NCI-H146 treated with DMSO at 0.1 percent for 48 hours (cell line): Measurements from ENCODE around the gene ZSCAN9.

Experiments used
- DNase-seq: peaks from one replicate; lab custom pipeline; 2025; ENCODE audit not compliant: unreplicated experiment; lab: John Stamatoyannopoulos, UW

Gene ZSCAN9

DNA sequence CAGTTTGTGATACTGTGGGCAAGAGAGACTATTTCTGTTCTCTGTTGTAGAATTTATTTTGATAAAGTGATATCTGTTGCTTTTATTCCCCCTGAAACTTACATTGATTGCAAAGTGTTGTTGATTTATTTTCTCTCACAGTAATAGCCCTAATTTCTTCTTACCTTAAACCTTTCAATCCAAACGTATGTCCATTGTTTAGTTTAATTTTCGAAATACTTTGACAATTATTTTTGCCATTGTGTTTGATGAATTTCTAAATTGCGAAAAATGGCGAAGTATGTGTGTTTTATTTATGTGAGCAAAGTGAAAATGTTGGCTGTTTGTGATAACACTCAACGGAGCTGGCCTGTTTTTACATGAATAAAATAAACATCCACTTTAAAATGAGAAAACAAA is 41.5 kb downstream of the ZSCAN9 start:
- DNase-seq = no peak

DNA sequence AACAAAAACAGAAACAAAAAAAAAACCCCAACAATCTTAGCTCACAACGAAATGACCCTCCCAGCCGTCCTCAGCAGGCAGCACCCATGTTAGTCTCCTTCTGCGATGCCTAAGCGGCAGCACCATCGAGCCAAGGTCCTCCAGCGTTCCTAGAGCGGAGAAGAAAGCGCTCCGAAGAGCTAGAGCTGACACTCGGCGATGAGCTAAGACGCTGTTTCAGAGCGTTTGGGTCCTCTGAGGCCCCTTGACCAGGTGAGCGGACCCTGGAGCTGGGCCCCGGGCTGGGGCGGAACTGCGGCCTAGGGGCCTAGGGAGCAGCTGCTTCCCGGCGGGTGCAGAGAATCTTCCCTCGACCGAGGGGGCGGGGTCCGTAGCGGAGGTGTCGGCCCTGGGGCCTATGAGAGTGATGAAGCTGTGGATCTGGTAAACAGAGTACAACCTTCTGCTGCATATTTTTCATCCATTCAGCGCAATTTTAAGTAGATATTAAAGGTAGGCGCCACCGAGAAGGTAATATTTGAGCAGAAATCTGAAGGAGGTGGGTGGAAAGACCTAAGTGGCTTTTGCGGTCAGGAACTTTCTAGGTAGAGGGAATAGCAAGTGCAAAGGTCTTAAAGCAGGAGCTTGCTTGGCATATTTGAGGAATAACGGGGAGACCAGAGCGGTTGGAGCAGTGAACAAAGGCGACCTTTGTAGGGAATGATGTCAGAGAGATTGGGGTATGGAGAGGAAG is 42.1 kb downstream of the ZSCAN9 start, which contains the start of gene ZSCAN26:
TSS of gene ZSCAN26 (plus strand) at position 182 of the 733 bp plus-strand sequence. CDS start 4,777 bp downstream, outside the sequence.
- peak; percentile 62 for DNase-seq

DNA sequence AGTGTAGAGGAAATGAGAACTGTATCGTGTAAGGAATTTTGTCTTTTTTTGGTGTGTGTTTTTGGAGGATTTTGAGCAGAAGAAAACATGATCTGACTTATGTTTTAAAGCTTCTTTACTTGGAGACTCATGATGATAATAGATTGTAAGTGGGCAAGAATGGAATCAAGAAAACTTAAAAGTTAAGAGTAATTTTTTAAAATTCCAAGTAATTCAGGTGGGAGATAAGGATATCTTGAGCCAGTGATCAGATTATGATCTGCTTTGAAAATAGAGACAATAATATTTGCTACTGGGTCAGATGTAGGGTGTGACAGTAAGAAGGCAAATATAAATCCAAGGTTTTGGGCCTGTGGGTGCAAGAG is 42.6 kb downstream of the ZSCAN9 start:
- DNase-seq = no peak

DNA sequence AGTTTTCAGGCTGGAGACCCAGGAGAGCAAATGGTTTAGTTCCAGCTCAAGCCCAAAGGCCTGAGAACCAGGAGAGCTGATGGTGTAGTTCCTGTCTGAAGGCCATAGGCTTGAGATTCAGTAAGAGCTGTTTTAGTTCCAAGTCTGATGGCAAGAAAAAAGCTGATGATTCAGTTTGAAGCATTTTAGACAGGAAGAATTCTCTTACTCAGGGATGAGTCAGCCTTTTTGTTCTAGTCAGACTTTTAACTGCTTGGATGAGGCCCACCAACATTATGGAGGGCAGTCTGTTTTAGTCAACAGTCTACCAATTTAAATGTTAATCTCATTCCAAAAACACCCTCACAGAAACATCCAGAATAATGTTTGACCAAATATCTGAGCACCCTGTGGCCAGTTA is 44.4 kb downstream of the ZSCAN9 start:
- no peak for DNase-seq

DNA sequence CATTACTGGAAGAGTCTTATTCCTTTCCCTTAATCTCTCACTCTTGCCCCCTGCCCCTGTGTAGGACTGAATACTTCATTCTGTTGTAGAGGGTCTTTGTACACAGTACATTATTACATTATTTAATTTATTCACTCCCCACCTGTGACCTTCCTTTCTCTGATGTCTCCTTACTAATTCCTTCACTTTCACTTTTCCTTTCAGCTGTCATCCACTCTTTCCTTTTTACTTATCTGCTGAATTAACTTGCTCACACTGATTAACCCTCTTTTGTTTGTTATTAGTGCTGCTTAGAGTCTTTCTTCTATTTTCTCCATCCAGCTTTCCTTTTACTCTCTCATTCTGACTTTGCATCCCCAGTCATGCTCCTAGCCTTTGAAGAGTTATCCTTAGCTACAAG is 49.8 kb downstream of the ZSCAN9 start:
- no peak for DNase-seq

DNA sequence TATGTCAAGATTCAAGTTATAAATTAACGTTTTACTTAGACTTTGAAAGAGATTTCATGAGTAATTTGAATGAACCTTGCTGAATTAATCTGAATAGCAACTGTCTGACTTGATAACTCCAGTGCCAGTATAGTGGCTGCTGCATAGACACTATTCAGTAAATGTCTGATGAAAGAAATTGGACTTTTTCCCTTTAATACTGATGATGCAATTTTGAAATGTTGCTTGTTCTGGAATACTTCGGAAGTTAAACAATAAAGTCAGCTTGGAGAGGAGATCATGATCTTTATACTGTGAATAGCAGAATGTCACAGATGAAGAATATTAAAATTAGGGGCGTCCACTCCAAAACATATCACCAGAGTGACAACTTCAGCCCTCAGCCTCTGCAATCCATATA is 52.7 kb downstream of the ZSCAN9 start:
- DNase-seq = no peak

DNA sequence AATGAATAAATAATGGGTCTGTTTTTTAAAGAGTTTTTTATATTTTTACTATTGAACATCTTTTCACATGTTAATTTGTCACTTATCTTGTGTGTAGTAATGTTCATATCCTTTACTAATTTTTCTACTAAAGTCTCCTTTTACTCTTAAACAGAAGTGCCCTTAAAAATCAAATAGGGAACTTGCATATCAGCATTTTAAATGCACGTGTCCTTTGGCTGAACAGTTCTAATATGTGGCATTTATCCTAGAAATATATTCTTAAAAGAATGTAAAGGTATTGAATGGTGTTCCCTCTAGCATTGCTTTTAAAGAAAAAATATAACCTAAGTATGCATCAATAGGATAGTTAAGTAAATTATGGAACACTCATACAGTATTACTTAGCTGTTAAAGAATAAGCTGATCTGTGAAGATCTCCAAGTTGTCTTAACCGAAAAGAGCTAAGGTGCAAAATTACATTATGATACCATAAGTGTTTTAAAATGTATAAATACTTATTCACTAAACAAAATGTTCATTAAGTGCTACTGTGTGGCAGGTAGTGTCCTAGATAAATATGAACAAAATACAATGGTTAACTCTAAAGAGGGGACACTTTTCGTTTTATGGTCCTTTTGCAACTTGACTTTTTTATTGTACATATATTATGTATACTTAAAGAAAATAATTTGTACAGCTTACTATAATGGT is 55.7 kb downstream of the ZSCAN9 start:
- no peak for DNase-seq

DNA sequence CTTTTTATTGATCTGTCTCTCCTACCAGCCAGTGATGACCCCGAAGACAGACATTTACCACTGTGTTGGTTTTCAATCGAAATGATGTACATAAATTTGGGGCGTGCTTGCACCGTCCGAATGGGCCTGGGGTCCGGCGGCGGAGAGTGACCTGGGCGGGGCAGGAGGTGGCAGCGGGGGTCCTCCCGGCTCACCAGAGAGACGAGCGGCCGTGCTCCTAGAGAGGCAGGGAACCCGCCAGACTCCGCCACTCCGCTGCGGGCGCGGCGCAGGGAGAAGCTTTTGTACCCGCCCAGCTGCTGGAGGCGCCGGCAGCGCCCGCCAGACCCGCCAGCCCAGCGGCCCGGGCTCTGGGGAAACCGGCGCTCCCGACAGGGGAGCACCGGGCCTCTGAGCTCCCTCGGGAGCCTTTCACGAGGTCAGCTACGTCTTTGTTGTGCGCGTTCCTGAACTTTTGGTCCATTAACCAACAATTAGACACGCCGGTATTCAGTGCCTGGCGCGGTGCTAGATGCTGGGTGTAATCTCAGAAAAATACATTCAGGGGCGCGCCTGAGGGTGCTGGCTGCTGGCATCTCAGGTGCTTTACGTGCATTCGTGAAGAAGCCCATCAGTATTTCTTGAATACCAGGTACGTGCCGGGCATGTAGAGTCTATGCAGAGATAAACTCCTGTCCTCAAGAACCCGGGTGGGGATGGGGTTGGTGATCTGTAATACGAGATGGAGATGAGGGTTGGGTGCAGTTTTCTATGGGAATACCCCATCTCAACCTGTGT is 56.4 kb downstream of the ZSCAN9 start, which contains the start of gene PGBD1:
TSS of gene PGBD1 (plus strand) at position 285 of the 777 bp plus-strand sequence. CDS start 2,242 bp downstream, outside the sequence.
- peak; percentile 58 for DNase-seq

DNA sequence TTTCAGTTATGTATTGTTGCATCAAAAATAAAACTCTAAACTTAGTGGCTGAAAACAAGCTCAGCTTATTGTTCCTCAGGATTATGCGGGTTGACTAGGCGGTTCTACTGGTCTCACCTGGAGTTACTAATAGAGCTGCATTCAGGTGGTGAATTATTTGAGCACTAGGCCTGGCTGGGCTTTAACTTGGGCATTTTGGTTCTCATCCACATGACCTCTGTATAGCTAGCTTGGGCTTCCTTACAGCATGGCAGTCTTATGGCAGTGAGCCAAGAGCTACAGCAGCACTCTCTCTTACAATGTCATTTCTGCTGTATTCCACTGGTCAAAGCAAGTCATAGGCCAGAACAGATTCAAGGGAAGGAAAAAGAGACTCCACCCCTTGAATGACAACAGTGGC is 57.9 kb downstream of the ZSCAN9 start:
- DNase-seq = no peak
